Activated naive CD4-positive, alpha-beta T cell treated with Interleukin-2 at 50 U/mL for 16 hours (primary cell): ENCODE measurements around the gene CAMK4.

Experiments
- DNase-seq: peaks from one replicate; pipeline ENCODE4 v3.0.0-alpha.2; 2020

The CAMK4 gene

GRCh38 chr5:111223787-111224560 lies at the start of gene CAMK4:
Gene CAMK4, plus strand, starts transcription at chr5:111224384. Its CDS starts 100 bp downstream, at chr5:111224484.
- peak; percentile 74 for DNase-seq

- no peak for DNase-seq
Measured at GRCh38 chr5:111183064-111183463, 41.1 kb upstream of the CAMK4 start.

GRCh38 chr5:111187079-111187478 lies 37.1 kb upstream of the CAMK4 start:
- no peak for DNase-seq

- DNase-seq, result no peak
Measured at GRCh38 chr5:111194053-111194452, 30.1 kb upstream of the CAMK4 start.

- no peak for DNase-seq
Measured at GRCh38 chr5:111194925-111195324, 29.3 kb upstream of the CAMK4 start.

GRCh38 chr5:111197523-111197922 lies 26.7 kb upstream of the CAMK4 start:
- no peak for DNase-seq

- DNase-seq, result no peak
Measured at GRCh38 chr5:111198281-111198966, 25.8 kb upstream of the CAMK4 start.

GRCh38 chr5:111200828-111201227 lies 23.4 kb upstream of the CAMK4 start:
- no peak for DNase-seq

GRCh38 chr5:111201705-111202104 lies 22.5 kb upstream of the CAMK4 start:
- no peak for DNase-seq

- DNase-seq, result no peak
Measured at GRCh38 chr5:111211341-111211740, 12.8 kb upstream of the CAMK4 start.

GRCh38 chr5:111214052-111214742 lies 10.0 kb upstream of the CAMK4 start:
- no peak for DNase-seq

GRCh38 chr5:111215971-111216370 lies 8.2 kb upstream of the CAMK4 start:
- no peak for DNase-seq

GRCh38 chr5:111221139-111221538 lies 3.0 kb upstream of the CAMK4 start:
- DNase-seq, result no peak

GRCh38 chr5:111223101-111223786 lies 940 bp upstream of the CAMK4 start:
- no peak for DNase-seq

GRCh38 chr5:111224561-111225345 lies 569 bp downstream of the CAMK4 start:
- DNase-seq, result no peak

- no peak for DNase-seq
Measured at GRCh38 chr5:111225926-111226325, 1.7 kb downstream of the CAMK4 start.

- DNase-seq, result no peak
Measured at GRCh38 chr5:111226556-111226955, 2.4 kb downstream of the CAMK4 start.

GRCh38 chr5:111227226-111227782 lies 3.1 kb downstream of the CAMK4 start:
- no peak for DNase-seq

- peak; percentile 29 for DNase-seq
Measured at GRCh38 chr5:111227801-111228200, 3.6 kb downstream of the CAMK4 start.

GRCh38 chr5:111228520-111229220 lies 4.5 kb downstream of the CAMK4 start:
- DNase-seq, result no peak

- DNase-seq, result no peak
Measured at GRCh38 chr5:111229221-111229835, 5.1 kb downstream of the CAMK4 start.
